AG10803 (cell line): Measurements from ENCODE around the gene CDK14.

Source experiments
- DNase-seq: peaks from one replicate; pipeline ENCODE4 v3.0.0; 2010; ENCODE audit warnings: low read depth
- H3K4me3 ChIP-seq: 2 replicates; pipeline ENCODE4 v1.5.1; 2011; ENCODE audit warnings: mild to moderate bottlenecking, low read length, control low read depth
- TF ChIP-seq, protein P1 (sequence below): conservative IDR thresholded peaks from 2 replicates; pipeline ENCODE4 v1.5.1; 2011; ENCODE audit warnings: mild to moderate bottlenecking, low read length, control low read depth, inconsistent platforms

CDK14 gene

DNA sequence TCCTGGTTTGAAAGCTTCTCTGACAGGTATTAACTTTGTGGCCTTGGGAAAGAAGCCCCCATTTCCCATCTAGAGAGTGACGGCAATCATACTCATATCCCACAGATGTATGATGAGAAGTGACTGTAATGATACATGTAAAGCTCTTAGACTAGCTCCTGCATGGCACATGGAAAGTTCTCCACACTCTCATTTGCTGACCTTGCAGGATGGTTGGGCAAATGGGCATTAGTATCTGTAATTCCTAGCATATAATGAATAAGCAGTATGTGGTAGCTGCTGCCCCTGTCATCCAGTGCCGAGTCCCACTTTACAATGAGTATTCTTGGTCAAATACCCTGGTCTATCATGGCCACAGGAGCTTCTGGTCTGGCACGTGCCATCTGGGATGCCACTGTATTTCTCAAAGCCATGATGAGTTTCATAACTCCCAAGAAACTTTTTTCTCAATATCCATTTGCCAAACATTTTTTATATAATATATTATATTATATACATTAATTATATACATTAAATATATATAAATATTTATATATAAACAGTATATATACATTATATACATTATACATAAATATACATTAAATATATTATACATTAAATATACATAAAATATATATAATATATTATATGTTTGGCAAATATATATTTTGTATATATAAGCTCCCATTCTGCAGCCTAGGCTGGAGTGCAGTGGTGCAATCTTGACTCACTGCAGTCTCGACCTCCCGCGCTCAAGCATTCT is 561.6 kb downstream of the CDK14 start:
- TF ChIP-seq, protein P1, sequence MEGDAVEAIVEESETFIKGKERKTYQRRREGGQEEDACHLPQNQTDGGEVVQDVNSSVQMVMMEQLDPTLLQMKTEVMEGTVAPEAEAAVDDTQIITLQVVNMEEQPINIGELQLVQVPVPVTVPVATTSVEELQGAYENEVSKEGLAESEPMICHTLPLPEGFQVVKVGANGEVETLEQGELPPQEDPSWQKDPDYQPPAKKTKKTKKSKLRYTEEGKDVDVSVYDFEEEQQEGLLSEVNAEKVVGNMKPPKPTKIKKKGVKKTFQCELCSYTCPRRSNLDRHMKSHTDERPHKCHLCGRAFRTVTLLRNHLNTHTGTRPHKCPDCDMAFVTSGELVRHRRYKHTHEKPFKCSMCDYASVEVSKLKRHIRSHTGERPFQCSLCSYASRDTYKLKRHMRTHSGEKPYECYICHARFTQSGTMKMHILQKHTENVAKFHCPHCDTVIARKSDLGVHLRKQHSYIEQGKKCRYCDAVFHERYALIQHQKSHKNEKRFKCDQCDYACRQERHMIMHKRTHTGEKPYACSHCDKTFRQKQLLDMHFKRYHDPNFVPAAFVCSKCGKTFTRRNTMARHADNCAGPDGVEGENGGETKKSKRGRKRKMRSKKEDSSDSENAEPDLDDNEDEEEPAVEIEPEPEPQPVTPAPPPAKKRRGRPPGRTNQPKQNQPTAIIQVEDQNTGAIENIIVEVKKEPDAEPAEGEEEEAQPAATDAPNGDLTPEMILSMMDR: no peak
- H3K4me3 ChIP-seq: no peak overlapping the region
- no peak for DNase-seq

- TF ChIP-seq, protein P1: no peak
- H3K4me3 ChIP-seq: no peak overlapping the region
- DNase-seq: no peak
These were observed 566.3 kb downstream of the CDK14 start for GRCh38 chr7:91162436-91162835.

- TF ChIP-seq, protein P1: no peak
- H3K4me3 ChIP-seq: peak overlapping the region; percentile 35
These were observed 568.4 kb downstream of the CDK14 start for GRCh38 chr7:91164506-91164905.

GRCh38 chr7:91165006-91165845 is 569.1 kb downstream of the CDK14 start:
- TF ChIP-seq, protein P1: no peak
- peak; percentile 90 for DNase-seq
- H3K4me3 ChIP-seq: peak overlapping the region; percentile 35

More at GRCh38 chr7:91164506-91164905, 568.4 kb downstream of the CDK14 start:
- DNase-seq: peak; percentile 31

- TF ChIP-seq, protein P1: no peak; the same call in 1 of the 2 replicates
- peak; percentile 61 for DNase-seq
- no peak overlapping the region for H3K4me3 ChIP-seq
These were observed 569.7 kb downstream of the CDK14 start for GRCh38 chr7:91165846-91166230.

- TF ChIP-seq, protein P1: no peak
- no peak overlapping the region for H3K4me3 ChIP-seq
- DNase-seq: peak; percentile 33
These were observed 573.0 kb downstream of the CDK14 start for GRCh38 chr7:91168871-91169829.
